HCT116 (cell line): ENCODE measurements around the gene PEX11G.

Experiments
- CEBPB ChIP-seq: IDR thresholded peaks from 2 replicates; pipeline ENCODE4 v1.6.1; 2012; ENCODE audit warnings: low read depth
- POLR2AphosphoS5 ChIP-seq: IDR thresholded peaks from 2 replicates; pipeline ENCODE4 v1.6.1; 2011; ENCODE audit warnings: mild to moderate bottlenecking, low read depth, low read length, moderate library complexity
- REST ChIP-seq: IDR thresholded peaks from 2 replicates; pipeline ENCODE4 v1.6.1; 2012; ENCODE audit warnings: low read depth

DNA sequence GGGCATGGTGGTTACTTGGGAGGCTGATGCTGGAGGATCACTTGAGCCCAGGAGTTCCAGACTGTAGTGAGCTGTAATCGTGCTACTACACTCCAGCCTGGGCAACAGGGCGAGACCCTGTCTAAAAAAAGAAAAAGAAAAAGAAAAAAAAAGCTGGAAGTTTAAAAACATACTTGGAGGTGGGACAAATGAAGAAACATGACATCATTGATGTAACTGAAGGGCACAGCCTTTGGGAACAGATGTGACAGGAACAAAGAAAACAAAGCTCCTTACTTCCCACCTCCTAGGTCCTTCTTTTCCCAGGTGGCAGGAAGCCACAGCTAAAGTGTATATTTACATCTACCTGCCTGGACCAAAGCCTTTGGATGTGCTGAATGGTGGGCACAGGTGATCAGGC lies 1.9 kb downstream of the PEX11G start:
- TF ChIP-seq CEBPB (no peak), REST (no peak), POLR2AphosphoS5 (no peak)
